HepG2 (cell line): Measurements from ENCODE around the gene POU3F1. TPM values are rescaled to one million over a fixed set of nuclear protein-coding genes. Genes with fewer than 3 reads are reported as not detected.

Source experiments
- ERF ChIP-seq: IDR thresholded peaks from 2 replicates; pipeline ENCODE4 v1.6.1; 2018; ENCODE audit warnings: missing biosample characterization, missing genetic modification reagents
- GABPB1 ChIP-seq: IDR thresholded peaks from 2 replicates; pipeline ENCODE4 v1.6.1; 2016; ENCODE audit warnings: mild to moderate bottlenecking, missing genetic modification reagents, moderate library complexity, missing compliant biosample characterization
- IRX3 ChIP-seq: sonication (generic); formaldehyde crosslinking; IDR thresholded peaks from 2 replicates; pipeline ENCODE4 v1.8.1; 2023; ENCODE audit warnings: mild to moderate bottlenecking, low read depth, missing genetic modification reagents, borderline replicate concordance
- KAT8 ChIP-seq: IDR thresholded peaks from 2 replicates; pipeline ENCODE4 v1.6.1; 2016; ENCODE audit warnings: missing genetic modification reagents, missing compliant biosample characterization
- KLF15 ChIP-seq: sonication (generic); formaldehyde crosslinking; IDR thresholded peaks from 2 replicates; pipeline ENCODE4 v1.8.1; 2023; ENCODE audit warnings: borderline replicate concordance, mild to moderate bottlenecking, inconsistent platforms, missing genetic modification reagents, mixed read lengths
- MNT ChIP-seq: fragments of 450-650 bp; IDR thresholded peaks from 2 replicates; pipeline ENCODE4 v1.6.1; 2016
- RERE ChIP-seq: IDR thresholded peaks from 2 replicates; pipeline ENCODE4 v1.6.1; 2016; ENCODE audit warnings: low read depth, missing genetic modification reagents, missing compliant biosample characterization
- SAP130 ChIP-seq: IDR thresholded peaks from 2 replicates; pipeline ENCODE4 v1.6.1; 2016; ENCODE audit warnings: low read depth
- SATB2 ChIP-seq: sonication (generic); formaldehyde crosslinking; IDR thresholded peaks from 2 replicates; pipeline ENCODE4 v1.5.0; 2020; ENCODE audit warnings: missing genetic modification reagents
- SIN3A ChIP-seq: IDR thresholded peaks from 2 replicates; pipeline ENCODE4 v1.6.1; 2011; ENCODE audit warnings: low read depth, mild to moderate bottlenecking, control low read depth, low read length, borderline replicate concordance
- TEAD2 ChIP-seq: sonication (generic); formaldehyde crosslinking; IDR thresholded peaks from 2 replicates; pipeline ENCODE4 v1.9.0; 2021; ENCODE audit warnings: missing genetic modification reagents
- USF2 ChIP-seq, 2 experiments: sonication (generic) in 1 of 2; formaldehyde crosslinking in 1 of 2; IDR thresholded peaks; 2 replicates each; pipeline versions ENCODE4 v1.5.1 to v1.6.1; 2011 to 2020; ENCODE audit warnings: borderline replicate concordance in 1 of 2, low read depth in 1 of 2, low read length in 1 of 2, mild to moderate bottlenecking in 1 of 2, missing genetic modification reagents in 1 of 2, moderate library complexity in 1 of 2
- YEATS2 ChIP-seq: sonication (generic); formaldehyde crosslinking; IDR thresholded peaks from 2 replicates; pipeline ENCODE4 v1.4.0; 2020; ENCODE audit warnings: missing genetic modification reagents, borderline replicate concordance
- YY1 ChIP-seq: IDR thresholded peaks from 2 replicates; pipeline ENCODE4 v1.6.1; 2011; ENCODE audit warnings: low read length, low read depth, moderate library complexity, mild to moderate bottlenecking; ENCODE audit not compliant: insufficient read depth, insufficient replicate concordance
- ZNF326 ChIP-seq: sonication (generic); formaldehyde crosslinking; IDR thresholded peaks from 2 replicates; pipeline ENCODE4 v1.4.0; 2020; ENCODE audit warnings: missing genetic modification reagents, borderline replicate concordance
- ZNF639 ChIP-seq: conservative IDR thresholded peaks from 2 replicates; pipeline ENCODE4 v1.6.1; 2018; ENCODE audit warnings: missing genetic modification reagents
- ZNF878 ChIP-seq: sonication (generic); formaldehyde crosslinking; IDR thresholded peaks from 2 replicates; pipeline ENCODE4 v1.8.1; 2023; ENCODE audit warnings: mild to moderate bottlenecking, missing genetic modification reagents, moderate library complexity
- polyA plus RNA-seq, 8 experiments: library from polyadenylated mRNA; depleted of rRNA in 3 of 8; stranded (reverse) in 7 of 8; unstranded in 1 of 8; fragments of >200 nt; fragmentation: Illumina TruSeq in 4 of 8; extraction: Trizol in 4 of 8; gene quantifications; 2 replicates each; pipeline versions ENCODE4 v1.2.1 to v1.2.3, GENCODE V29; 2011 to 2016; ENCODE audit warnings: low read depth in 4 of 8, missing spikeins in 1 of 8, mixed read lengths in 1 of 8; ENCODE audit not compliant: insufficient read depth in 1 of 8
- total RNA-seq, 5 experiments: library from RNA; depleted of rRNA; stranded (reverse); fragments of >200 nt; fragmentation: Illumina TruSeq; extraction: Trizol; gene quantifications; 2 replicates each; pipeline ENCODE4 v1.2.3, GENCODE V29; 2016; ENCODE audit warnings: low read depth in 1 of 5

POU3F1 gene
- total and polyA plus RNA-seq, 2 of the 13 experiments (the other 11 are each of a cell fraction or from before 2014, with no cell fraction given): not detected

GRCh38 chr1:38031513-38031866, 15.1 kb downstream of the POU3F1 start (continued):
- 0 out of 2 replicates have a peak, but pooled peaks have one; percentile 47 for TF ChIP-seq ZNF878 (CRISPR knock-in tag)
- 0 out of 2 replicates have a peak, but pooled peaks have one; percentile 45 for TF ChIP-seq KLF15 (CRISPR knock-in tag)
- TF ChIP-seq SATB2 (CRISPR knock-in tag): 0 out of 2 replicates have a peak, but pooled peaks have one; percentile 49
- peak; percentile 30 for TF ChIP-seq YY1
- TF ChIP-seq ERF (CRISPR knock-in tag): peak; percentile 58; the same call in 1 of the 2 replicates
- peak; percentile 55; the same call in 1 of the 2 replicates for TF ChIP-seq SAP130 (CRISPR knock-in tag)
- TF ChIP-seq MNT: peak; percentile 71
- peak; percentile 39 for TF ChIP-seq GABPB1
- TF ChIP-seq ZNF326: peak; percentile 34; the same call in 1 of the 2 replicates
- TF ChIP-seq TEAD2 (CRISPR knock-in tag): 0 out of 2 replicates have a peak, but pooled peaks have one; percentile 69
- 0 out of 2 replicates have a peak, but pooled peaks have one; percentile 38 for TF ChIP-seq ZNF639 (CRISPR knock-in tag)
- TF ChIP-seq YEATS2 (CRISPR knock-in tag): peak; percentile 57; the same call in 1 of the 2 replicates
- TF ChIP-seq KAT8 (CRISPR knock-in tag): peak; percentile 44; the same call in 1 of the 2 replicates
- TF ChIP-seq USF2 (IDR thresholded peaks at IDR 0.05; ENCODE audit: low read depth, low read length): peak; percentile 30; the same call in 1 of the 2 replicates
- peak; percentile 41; the same call in 1 of the 2 replicates for TF ChIP-seq USF2 (CRISPR knock-in tag; IDR thresholded peaks at IDR 0.05; ENCODE audit: borderline replicate concordance)
- no peak for TF ChIP-seq SIN3A
- no peak for TF ChIP-seq RERE (CRISPR knock-in tag)
- no peak for TF ChIP-seq IRX3 (CRISPR knock-in tag)
